ENCODE measurements around the gene PIP5K1A.

The PIP5K1A gene

GRCh38 chr1:151286619-151287340, 88.4 kb downstream of the PIP5K1A start:
- peaks cover 79% of the 10 kb centered on the region for H3K36me3 ChIP-seq
- no peak overlapping the region for H3K4me3 ChIP-seq (ENCODE audit: low read depth, low read length)
- no peaks in the 10 kb centered on the region for H3K9me3 ChIP-seq (ENCODE audit: severe bottlenecking)
- peak overlapping the region; percentile 3; the same call in 1 of the 2 replicates for H3K27ac ChIP-seq
- H3K27me3 ChIP-seq (ENCODE audit: insufficient read depth, low read depth, severe bottlenecking) = no peaks in the 10 kb centered on the region
- no peak for TF ChIP-seq CTCF (IDR thresholded peaks at IDR 0.05; ENCODE audit: low read depth, low read length)
- no peak for DNase-seq

DNA sequence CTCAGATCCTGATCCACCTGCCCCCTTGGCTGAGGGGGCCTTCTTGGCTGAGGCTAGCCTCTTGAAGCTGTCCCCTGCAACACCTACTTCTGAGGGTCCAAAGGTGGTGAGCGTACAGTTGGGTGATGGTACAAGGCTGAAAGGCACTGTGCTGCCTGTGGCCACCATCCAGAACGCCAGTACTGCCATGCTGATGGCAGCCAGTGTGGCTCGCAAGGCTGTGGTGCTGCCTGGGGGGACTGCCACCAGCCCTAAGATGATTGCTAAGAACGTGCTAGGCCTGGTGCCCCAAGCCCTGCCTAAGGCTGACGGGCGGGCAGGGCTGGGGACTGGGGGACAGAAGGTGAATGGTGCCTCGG, 89.0 kb downstream of the PIP5K1A start:
- Histone ChIP-seq H3K4me3 (ENCODE audit: low read depth, low read length) (no peak overlapping the region), H3K36me3 (peaks cover 85% of the 10 kb centered on the region), H3K27me3 (ENCODE audit: insufficient read depth, low read depth, severe bottlenecking) (no peaks in the 10 kb centered on the region), H3K9me3 (ENCODE audit: severe bottlenecking) (no peaks in the 10 kb centered on the region), H3K27ac (0 out of 2 replicates have a peak overlapping the region, but pooled peaks have one; percentile 2)
- DNase-seq = no peak
- TF ChIP-seq CTCF (IDR thresholded peaks at IDR 0.05; ENCODE audit: low read depth, low read length) = no peak

GRCh38 chr1:151287767-151288500, 89.6 kb downstream of the PIP5K1A start:
- TF ChIP-seq CTCF (IDR thresholded peaks at IDR 0.05; ENCODE audit: low read depth, low read length) = no peak
- Histone ChIP-seq H3K36me3 (peaks cover 85% of the 10 kb centered on the region), H3K9me3 (ENCODE audit: severe bottlenecking) (no peaks in the 10 kb centered on the region)

GRCh38 chr1:151288502-151288901, 90.2 kb downstream of the PIP5K1A start:
- peaks cover 88% of the 10 kb centered on the region for H3K36me3 ChIP-seq

More at GRCh38 chr1:151287767-151288500, 89.6 kb downstream of the PIP5K1A start:
- Histone ChIP-seq H3K4me3 (ENCODE audit: low read depth, low read length) (no peak overlapping the region), H3K27me3 (ENCODE audit: insufficient read depth, low read depth, severe bottlenecking) (no peaks in the 10 kb centered on the region), H3K27ac (peak overlapping the region; percentile 9; the same call in 1 of the 2 replicates)
- no peak for DNase-seq

More at GRCh38 chr1:151288502-151288901, 90.2 kb downstream of the PIP5K1A start:
- DNase-seq = no peak
- Histone ChIP-seq H3K9me3 (ENCODE audit: severe bottlenecking) (no peaks in the 10 kb centered on the region), H3K27ac (peak overlapping the region; percentile 9), H3K4me3 (ENCODE audit: low read depth, low read length) (no peak overlapping the region), H3K27me3 (ENCODE audit: insufficient read depth, low read depth, severe bottlenecking) (no peaks in the 10 kb centered on the region)
- no peak for TF ChIP-seq CTCF (IDR thresholded peaks at IDR 0.05; ENCODE audit: low read depth, low read length)

Measured in WERI-Rb-1 (cell line).